Erythroblast (primary cell): ENCODE measurements around the gene MED13L.

Experiments used
- GATA1 ChIP-seq: IDR thresholded peaks from 2 replicates; pipeline ENCODE4 v1.6.1; 2011; ENCODE audit warnings: low read depth, mild to moderate bottlenecking, control low read depth, low read length, moderate library complexity
- POLR2A ChIP-seq: IDR thresholded peaks from 2 replicates; pipeline ENCODE4 v1.6.1; 2011; ENCODE audit warnings: mild to moderate bottlenecking, low read length

GRCh38 chr12:116206828-116207227, 70.7 kb downstream of the MED13L start:
- TF ChIP-seq POLR2A: no peak
- TF ChIP-seq GATA1: no peak
